Loucy (cell line): ENCODE measurements around the gene TSTD2.

ENCODE experiments used
- H2AFZ ChIP-seq: fragments of 200-600 bp; sonication (generic); 2 replicates; pipeline ENCODE4 v1.6.0; 2016; ENCODE audit warnings: antibody characterized with exemption, mild to moderate bottlenecking, low read length, moderate library complexity
- H3F3A ChIP-seq: fragments of 200-600 bp; 2 replicates; pipeline ENCODE4 v1.6.0; 2016; ENCODE audit warnings: antibody characterized with exemption, low read depth, mild to moderate bottlenecking
- H3K27me3 ChIP-seq: fragments of 200-600 bp; sonication (generic); 2 replicates; pipeline ENCODE4 v1.6.1; 2014; ENCODE audit warnings: low read length, mild to moderate bottlenecking; ENCODE audit not compliant: insufficient read depth, poor library complexity, severe bottlenecking
- H3K36me3 ChIP-seq: fragments of 200-600 bp; sonication (generic); 2 replicates; pipeline ENCODE4 v1.6.1; 2016; ENCODE audit warnings: low read length; ENCODE audit not compliant: insufficient read depth
- H3K4me1 ChIP-seq: fragments of 200-600 bp; sonication (generic); 2 replicates; pipeline ENCODE4 v1.5.1; 2014; ENCODE audit warnings: low read length, mild to moderate bottlenecking; ENCODE audit not compliant: insufficient read depth, poor library complexity, severe bottlenecking
- H3K4me2 ChIP-seq: fragments of 200-600 bp; sonication (generic); 2 replicates; pipeline ENCODE4 v1.6.0; 2014; ENCODE audit warnings: antibody characterized with exemption, low read length, low read depth, mild to moderate bottlenecking; ENCODE audit not compliant: poor library complexity, severe bottlenecking
- H3K4me3 ChIP-seq: fragments of 200-600 bp; sonication (generic); 2 replicates; pipeline ENCODE4 v1.5.1; 2014; ENCODE audit warnings: low read length, mild to moderate bottlenecking, mixed read lengths; ENCODE audit not compliant: poor library complexity, severe bottlenecking
- H3K79me2 ChIP-seq: fragments of 200-600 bp; sonication (generic); 2 replicates; pipeline ENCODE4 v1.6.1; 2014; ENCODE audit warnings: low read length; ENCODE audit not compliant: insufficient read depth
- H3K9ac ChIP-seq: fragments of 200-600 bp; sonication (generic); 2 replicates; pipeline ENCODE4 v1.6.0; 2014; ENCODE audit warnings: mild to moderate bottlenecking, low read depth, low read length, moderate library complexity; ENCODE audit not compliant: poor library complexity, severe bottlenecking
- H3K9me2 ChIP-seq: fragments of 200-600 bp; sonication (generic); replicated peaks from 2 replicates; pipeline ENCODE4 v1.6.1; 2016; ENCODE audit warnings: low read depth, low read length, mixed read lengths
- H3K9me3 ChIP-seq: fragments of 200-600 bp; sonication (generic); 2 replicates; pipeline ENCODE4 v1.6.1; 2014; ENCODE audit warnings: mild to moderate bottlenecking, antibody characterized with exemption, low read length, low read depth; ENCODE audit not compliant: insufficient read depth
- H4K20me1 ChIP-seq: fragments of 200-600 bp; sonication (generic); 2 replicates; pipeline ENCODE4 v1.6.0; 2014; ENCODE audit warnings: antibody characterized with exemption, low read length, mild to moderate bottlenecking; ENCODE audit not compliant: insufficient read depth, poor library complexity, severe bottlenecking
- EZH2phosphoT487 ChIP-seq: fragments of 200-600 bp; IDR thresholded peaks from 2 replicates; pipeline ENCODE4 v1.6.1; 2018; ENCODE audit warnings: antibody characterized with exemption, mild to moderate bottlenecking, moderate library complexity, borderline replicate concordance
- TF ChIP-seq, protein P1 (sequence below): fragments of 200-600 bp; sonication (generic); conservative IDR thresholded peaks from 2 replicates; pipeline ENCODE4 v1.5.1; 2014; ENCODE audit warnings: mild to moderate bottlenecking, antibody characterized with exemption, low read length

Gene TSTD2

GRCh38 chr9:97673922-97674321 lies 40.8 kb upstream of the TSTD2 start:
- H4K20me1 ChIP-seq = no peaks in the 10 kb centered on the region
- H3K4me1 ChIP-seq = no peaks in the 10 kb centered on the region
- H3K9me2 ChIP-seq = no peaks in the 10 kb centered on the region
- TF ChIP-seq, protein P1, sequence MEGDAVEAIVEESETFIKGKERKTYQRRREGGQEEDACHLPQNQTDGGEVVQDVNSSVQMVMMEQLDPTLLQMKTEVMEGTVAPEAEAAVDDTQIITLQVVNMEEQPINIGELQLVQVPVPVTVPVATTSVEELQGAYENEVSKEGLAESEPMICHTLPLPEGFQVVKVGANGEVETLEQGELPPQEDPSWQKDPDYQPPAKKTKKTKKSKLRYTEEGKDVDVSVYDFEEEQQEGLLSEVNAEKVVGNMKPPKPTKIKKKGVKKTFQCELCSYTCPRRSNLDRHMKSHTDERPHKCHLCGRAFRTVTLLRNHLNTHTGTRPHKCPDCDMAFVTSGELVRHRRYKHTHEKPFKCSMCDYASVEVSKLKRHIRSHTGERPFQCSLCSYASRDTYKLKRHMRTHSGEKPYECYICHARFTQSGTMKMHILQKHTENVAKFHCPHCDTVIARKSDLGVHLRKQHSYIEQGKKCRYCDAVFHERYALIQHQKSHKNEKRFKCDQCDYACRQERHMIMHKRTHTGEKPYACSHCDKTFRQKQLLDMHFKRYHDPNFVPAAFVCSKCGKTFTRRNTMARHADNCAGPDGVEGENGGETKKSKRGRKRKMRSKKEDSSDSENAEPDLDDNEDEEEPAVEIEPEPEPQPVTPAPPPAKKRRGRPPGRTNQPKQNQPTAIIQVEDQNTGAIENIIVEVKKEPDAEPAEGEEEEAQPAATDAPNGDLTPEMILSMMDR = no peak
- TF ChIP-seq EZH2phosphoT487 = no peak
- H3K4me3 ChIP-seq = no peak overlapping the region
- no peaks in the 10 kb centered on the region for H3F3A ChIP-seq
- H3K36me3 ChIP-seq = peaks cover 77% of the 10 kb centered on the region; the same call in 1 of the 2 replicates
- H3K9me3 ChIP-seq = no peaks in the 10 kb centered on the region
- no peak overlapping the region for H3K4me2 ChIP-seq
- no peaks in the 10 kb centered on the region for H3K27me3 ChIP-seq
- H3K9ac ChIP-seq = no peak overlapping the region
- H2AFZ ChIP-seq = no peak overlapping the region
- no peaks in the 10 kb centered on the region for H3K79me2 ChIP-seq

DNA sequence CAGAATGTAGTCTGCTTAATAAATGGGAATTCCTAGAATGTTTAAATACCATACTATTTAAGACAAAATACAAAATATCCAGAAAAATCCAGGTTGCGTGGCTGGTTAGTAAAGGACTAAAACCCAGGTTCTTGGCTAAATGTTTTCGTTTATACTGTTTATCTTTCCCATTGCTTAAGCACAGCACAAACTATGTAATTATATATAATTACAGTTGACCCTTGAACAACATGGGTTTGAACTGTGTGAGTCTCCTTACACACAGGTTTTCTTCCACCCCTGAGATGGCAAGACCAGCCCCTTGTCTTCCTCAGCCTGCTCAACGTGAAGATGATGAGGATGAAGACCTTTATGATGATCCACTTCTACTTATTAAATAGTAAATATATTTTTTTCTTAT lies 39.2 kb upstream of the TSTD2 start:
- no peak overlapping the region for H3K9ac ChIP-seq
- H3K4me2 ChIP-seq = no peak overlapping the region
- TF ChIP-seq, protein P1 = no peak
- no peak for TF ChIP-seq EZH2phosphoT487
- no peaks in the 10 kb centered on the region for H3K4me1 ChIP-seq
- H3K9me2 ChIP-seq = no peaks in the 10 kb centered on the region
- no peaks in the 10 kb centered on the region for H3K27me3 ChIP-seq
- H3F3A ChIP-seq = no peaks in the 10 kb centered on the region
- H3K36me3 ChIP-seq = peaks cover 92% of the 10 kb centered on the region; the same call in 1 of the 2 replicates
- H3K79me2 ChIP-seq = no peaks in the 10 kb centered on the region
- H3K9me3 ChIP-seq = no peaks in the 10 kb centered on the region
- H4K20me1 ChIP-seq = no peaks in the 10 kb centered on the region
- H3K4me3 ChIP-seq = no peak overlapping the region
- H2AFZ ChIP-seq = no peak overlapping the region

DNA sequence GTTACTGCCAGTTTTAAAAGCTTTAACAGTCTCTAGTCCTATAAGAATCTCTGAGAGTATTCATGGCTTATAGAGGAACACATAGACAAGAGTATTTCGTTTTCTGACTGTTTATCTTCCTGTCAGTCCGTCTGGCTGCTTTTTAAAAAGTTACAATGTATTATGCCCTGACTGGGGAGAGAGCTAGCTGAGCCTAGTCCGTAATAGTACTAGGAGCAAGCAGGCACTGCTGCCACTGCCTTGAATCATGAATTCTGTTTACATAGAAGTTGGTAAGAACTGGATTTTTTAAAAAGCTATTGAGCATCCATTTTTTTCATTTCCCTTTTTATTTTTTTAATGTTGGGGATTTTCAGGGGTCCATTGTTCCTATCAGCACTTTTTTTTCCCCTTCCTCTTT lies 37.4 kb upstream of the TSTD2 start:
- TF ChIP-seq EZH2phosphoT487 = no peak
- TF ChIP-seq, protein P1 = no peak

More for the DNA sequence above, 37.4 kb upstream of the TSTD2 start:
- no peaks in the 10 kb centered on the region for H3K27me3 ChIP-seq
- no peaks in the 10 kb centered on the region for H3F3A ChIP-seq
- no peak overlapping the region for H2AFZ ChIP-seq
- no peak overlapping the region for H3K4me2 ChIP-seq
- no peak overlapping the region for H3K9ac ChIP-seq
- no peak overlapping the region for H3K4me3 ChIP-seq
- H3K4me1 ChIP-seq = no peaks in the 10 kb centered on the region
- no peaks in the 10 kb centered on the region for H3K79me2 ChIP-seq
- H3K36me3 ChIP-seq = peaks cover 96% of the 10 kb centered on the region; the same call in 1 of the 2 replicates
- H3K9me3 ChIP-seq = no peaks in the 10 kb centered on the region
- no peaks in the 10 kb centered on the region for H3K9me2 ChIP-seq
- H4K20me1 ChIP-seq = no peaks in the 10 kb centered on the region
